Fibroblast of pulmonary artery (primary cell): Measurements from ENCODE around the gene ARMC3.

Experiments used
- DNase-seq: peaks from one replicate; pipeline ENCODE4 v3.0.0-alpha.2; 2010; ENCODE audit warnings: low read depth
- H3K4me3 ChIP-seq: replicated peaks from 2 replicates; pipeline ENCODE4 v1.5.1; 2011; ENCODE audit warnings: low read depth, mild to moderate bottlenecking, control low read depth, low read length, moderate library complexity
- CTCF ChIP-seq: IDR thresholded peaks from 2 replicates; pipeline ENCODE4 v1.5.1; 2011; ENCODE audit warnings: mild to moderate bottlenecking, control low read depth, low read length, inconsistent platforms; ENCODE audit errors: missing control alignments

Gene ARMC3

DNA sequence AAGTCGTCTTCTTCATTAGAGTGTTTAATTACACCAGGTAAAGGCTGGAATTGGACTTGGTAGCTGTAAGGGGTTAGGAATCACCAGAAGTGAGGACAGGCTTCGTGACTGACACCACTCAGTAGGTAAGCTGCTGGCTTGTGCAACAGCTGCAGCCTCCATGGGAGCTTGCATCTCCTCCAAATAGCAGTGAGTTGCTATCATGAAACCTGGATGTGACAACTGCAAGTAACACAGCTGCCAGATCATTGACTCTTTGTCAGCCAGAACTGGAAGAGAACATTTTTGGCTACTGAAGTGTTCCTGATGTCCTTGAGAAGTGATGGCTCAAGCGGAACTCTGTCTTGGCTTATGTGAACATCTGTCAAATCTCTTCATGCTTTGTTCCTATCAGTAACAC lies 103.5 kb downstream of the ARMC3 start:
- H3K4me3 ChIP-seq, result no peak overlapping the region
- TF ChIP-seq CTCF, result no peak
- no peak for DNase-seq

DNA sequence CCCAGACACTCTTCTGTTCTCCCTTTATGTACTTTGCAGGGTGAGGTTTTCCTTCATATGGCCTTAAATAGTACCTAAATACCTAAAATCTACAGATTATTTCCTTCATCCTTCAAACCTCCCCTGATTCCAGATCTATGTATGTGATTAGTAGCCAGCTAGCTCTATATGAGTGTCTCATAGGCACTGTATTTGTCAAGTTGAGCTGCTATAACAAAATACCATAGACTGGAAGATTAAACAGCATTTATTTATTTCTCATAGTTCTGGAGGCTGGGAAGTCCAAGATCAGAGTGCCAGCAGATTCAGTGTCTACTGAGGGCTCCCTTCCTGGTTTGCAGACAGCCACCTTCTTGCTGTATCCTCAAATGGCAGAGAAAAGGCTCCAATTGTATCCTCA lies 106.9 kb downstream of the ARMC3 start:
- DNase-seq, result no peak
- no peak overlapping the region for H3K4me3 ChIP-seq
- TF ChIP-seq CTCF, result no peak

DNA sequence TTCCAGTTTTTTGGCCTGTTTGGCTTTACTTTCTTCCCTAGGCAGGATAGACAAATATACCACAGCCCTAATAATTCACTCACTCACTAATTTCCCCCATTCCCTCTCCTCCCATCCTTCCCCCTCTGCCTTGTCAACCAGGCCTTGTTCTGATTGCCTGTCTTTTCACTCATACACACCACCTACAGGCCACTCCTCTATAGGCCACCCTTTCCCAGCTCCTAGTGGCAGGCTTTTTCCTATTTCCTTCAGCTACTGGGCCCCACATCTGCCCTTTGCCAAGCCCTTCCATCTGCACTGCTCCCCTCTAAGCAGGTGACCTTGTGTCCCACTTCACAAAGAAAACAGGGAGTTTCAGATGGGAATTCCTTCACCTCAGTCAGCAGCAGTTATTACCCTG lies 107.7 kb downstream of the ARMC3 start:
- peak; percentile 36 for TF ChIP-seq CTCF
- no peak overlapping the region for H3K4me3 ChIP-seq
- no peak for DNase-seq

DNA sequence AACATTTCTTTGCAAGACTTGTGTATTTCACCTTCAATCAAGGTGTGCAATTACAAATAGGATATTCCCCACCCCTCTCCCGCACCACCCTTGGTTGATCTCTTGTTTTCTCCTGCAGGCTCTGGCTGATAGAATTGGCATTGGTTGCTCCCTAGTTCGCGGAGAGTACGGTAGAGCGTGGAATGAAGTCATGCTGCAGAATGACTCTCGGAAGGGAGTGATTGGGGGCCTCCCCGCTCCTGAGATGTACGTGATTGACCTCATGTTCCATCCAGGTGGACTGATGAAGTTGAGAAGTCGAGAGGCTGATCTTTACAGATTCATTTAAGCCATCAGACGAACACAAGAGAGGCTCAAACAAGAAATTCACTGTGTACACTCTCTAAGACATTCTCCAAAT lies 109.3 kb downstream of the ARMC3 start:
- no peak overlapping the region for H3K4me3 ChIP-seq
- TF ChIP-seq CTCF, result no peak
- no peak for DNase-seq

GRCh38 chr10:23037561-23037960 lies 109.7 kb downstream of the ARMC3 start:
- H3K4me3 ChIP-seq, result no peak overlapping the region
- TF ChIP-seq CTCF, result no peak
- DNase-seq, result no peak

DNA sequence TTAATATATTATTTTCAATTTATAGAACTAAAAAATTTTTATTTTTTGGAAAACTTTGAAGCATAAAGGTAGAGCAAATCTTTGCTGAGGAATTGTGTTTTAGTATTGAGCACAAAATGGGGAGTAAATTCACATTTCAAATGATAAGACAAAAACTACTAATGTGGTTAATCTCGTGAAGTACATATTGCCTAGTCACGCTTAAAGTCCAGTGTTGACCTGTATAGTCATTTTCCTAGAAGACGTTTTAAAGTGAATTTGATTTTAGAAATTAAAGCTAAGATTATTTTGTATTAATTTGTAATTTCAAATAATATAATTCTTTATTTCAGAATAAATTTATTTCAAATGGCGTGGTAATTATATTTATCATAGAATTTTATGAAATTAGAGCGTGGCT lies 110.3 kb downstream of the ARMC3 start:
- DNase-seq, result no peak
- TF ChIP-seq CTCF, result no peak
- H3K4me3 ChIP-seq, result no peak overlapping the region

DNA sequence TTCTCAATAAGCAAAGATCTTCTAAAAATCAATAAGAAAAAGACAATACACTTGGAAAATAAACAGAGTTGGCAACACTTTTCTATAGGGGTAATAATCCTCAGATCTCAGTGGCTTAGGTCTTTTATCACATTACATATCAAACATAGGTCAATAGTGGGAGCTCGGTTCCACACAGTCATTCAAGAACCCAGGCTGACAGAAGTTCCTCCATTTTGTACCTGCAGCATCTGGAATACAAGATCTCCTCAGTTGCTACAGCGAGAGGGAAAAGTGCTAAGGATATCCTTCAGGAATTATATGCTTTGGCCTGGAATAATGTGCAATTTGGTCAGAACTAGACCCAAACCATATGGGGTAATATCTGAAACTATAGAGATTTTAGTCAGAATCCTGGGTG lies 112.1 kb downstream of the ARMC3 start:
- no peak for TF ChIP-seq CTCF
- DNase-seq, result no peak
- H3K4me3 ChIP-seq, result no peak overlapping the region
